Measurements from ENCODE around the gene SST. TPM values are rescaled to one million over a fixed set of nuclear protein-coding genes. Genes with fewer than 3 reads are reported as not detected.

SST gene
- polyA plus RNA-seq, 1 experiment = 0.15 TPM

DNA sequence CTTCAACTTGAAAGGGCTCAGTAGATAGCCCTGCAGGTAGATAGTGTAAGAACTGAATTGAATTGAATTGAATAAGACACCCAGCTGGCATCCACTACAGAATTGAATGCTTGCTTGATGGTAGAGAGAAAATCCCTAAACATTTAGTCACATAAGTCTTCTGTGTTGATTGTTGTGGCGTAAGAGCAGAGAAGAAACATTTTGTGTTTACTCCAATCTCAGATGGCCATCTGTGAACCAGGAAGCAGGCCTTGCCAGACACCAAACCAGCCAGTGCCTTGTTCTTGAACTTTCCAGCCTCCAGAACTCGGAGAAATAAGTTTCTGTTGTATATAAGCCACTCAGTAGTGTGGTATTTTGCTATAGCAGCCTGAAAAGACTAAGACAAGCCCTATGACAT is 43.6 kb downstream of the SST start:
- POLR2A ChIA-PET = no interaction called here
- CTCF ChIA-PET = interaction anchor here (0.7 to 5.5 kb wide), 3 partner anchors 11 to 307 kb away, joined by 3 to 22 read pairs (median 6); no protein-coding TSS in a partner anchor
- DNase-seq (ENCODE audit: low read depth) = no peak
- no peaks in the 10 kb centered on the region for H3K36me3 ChIP-seq (ENCODE audit: control insufficient read depth, insufficient read depth, low read length)
- H3K27me3 ChIP-seq (ENCODE audit: control insufficient read depth, insufficient read depth, low read length) = no peaks in the 10 kb centered on the region
- no peak overlapping the region for H3K4me3 ChIP-seq (ENCODE audit: low read depth, low read length)
- TF ChIP-seq, protein P1, sequence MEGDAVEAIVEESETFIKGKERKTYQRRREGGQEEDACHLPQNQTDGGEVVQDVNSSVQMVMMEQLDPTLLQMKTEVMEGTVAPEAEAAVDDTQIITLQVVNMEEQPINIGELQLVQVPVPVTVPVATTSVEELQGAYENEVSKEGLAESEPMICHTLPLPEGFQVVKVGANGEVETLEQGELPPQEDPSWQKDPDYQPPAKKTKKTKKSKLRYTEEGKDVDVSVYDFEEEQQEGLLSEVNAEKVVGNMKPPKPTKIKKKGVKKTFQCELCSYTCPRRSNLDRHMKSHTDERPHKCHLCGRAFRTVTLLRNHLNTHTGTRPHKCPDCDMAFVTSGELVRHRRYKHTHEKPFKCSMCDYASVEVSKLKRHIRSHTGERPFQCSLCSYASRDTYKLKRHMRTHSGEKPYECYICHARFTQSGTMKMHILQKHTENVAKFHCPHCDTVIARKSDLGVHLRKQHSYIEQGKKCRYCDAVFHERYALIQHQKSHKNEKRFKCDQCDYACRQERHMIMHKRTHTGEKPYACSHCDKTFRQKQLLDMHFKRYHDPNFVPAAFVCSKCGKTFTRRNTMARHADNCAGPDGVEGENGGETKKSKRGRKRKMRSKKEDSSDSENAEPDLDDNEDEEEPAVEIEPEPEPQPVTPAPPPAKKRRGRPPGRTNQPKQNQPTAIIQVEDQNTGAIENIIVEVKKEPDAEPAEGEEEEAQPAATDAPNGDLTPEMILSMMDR (IDR thresholded peaks at IDR 0.05; ENCODE audit: insufficient read depth, low read depth, low read length) = no peak

DNA sequence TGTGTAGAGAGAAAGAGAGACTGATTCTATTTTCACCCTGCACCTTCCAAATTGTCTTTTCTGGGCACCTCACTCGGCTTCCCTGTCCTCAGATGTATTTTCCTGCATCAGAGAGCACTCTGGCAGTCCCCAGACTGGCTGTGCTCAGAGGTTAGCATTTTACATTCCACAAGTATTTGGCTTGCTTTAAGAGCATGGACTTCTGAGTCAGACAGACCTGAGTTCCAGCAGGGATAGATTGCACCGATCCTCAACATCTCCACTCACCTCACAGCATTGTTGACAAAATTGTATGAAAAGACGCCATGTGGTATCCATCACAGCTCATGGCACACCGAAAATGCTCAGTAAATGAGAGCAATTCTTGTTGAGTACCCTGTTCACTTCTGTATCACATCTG is 45.6 kb downstream of the SST start:
- CTCF ChIA-PET = interaction anchor here (0.9 to 3.8 kb wide), 3 partner anchors 10 to 306 kb away, joined by 3 to 21 read pairs (median 3); no protein-coding TSS in a partner anchor

GRCh38 chr3:187623285-187623814 is 46.8 kb downstream of the SST start:
- CTCF ChIA-PET = interaction anchor here (0.6 to 3.8 kb wide), 5 partner anchors 18 to 403 kb away, joined by 3 to 21 read pairs (median 4); no protein-coding TSS in a partner anchor
- no peak for DNase-seq (ENCODE audit: low read depth)
- POLR2A ChIA-PET = no interaction called here
- no peak overlapping the region for H3K4me3 ChIP-seq (ENCODE audit: low read depth, low read length)
- TF ChIP-seq, protein P1 (IDR thresholded peaks at IDR 0.05; ENCODE audit: insufficient read depth, low read depth, low read length) = no peak
- H3K36me3 ChIP-seq (ENCODE audit: control insufficient read depth, insufficient read depth, low read length) = no peaks in the 10 kb centered on the region
- H3K27me3 ChIP-seq (ENCODE audit: control insufficient read depth, insufficient read depth, low read length) = no peaks in the 10 kb centered on the region

More for the DNA sequence above, 45.6 kb downstream of the SST start:
- POLR2A ChIA-PET = no interaction called here
- no peak overlapping the region for H3K4me3 ChIP-seq (ENCODE audit: low read depth, low read length)
- DNase-seq (ENCODE audit: low read depth) = no peak
- TF ChIP-seq, protein P1 (IDR thresholded peaks at IDR 0.05; ENCODE audit: insufficient read depth, low read depth, low read length) = no peak
- H3K36me3 ChIP-seq (ENCODE audit: control insufficient read depth, insufficient read depth, low read length) = no peaks in the 10 kb centered on the region
- H3K27me3 ChIP-seq (ENCODE audit: control insufficient read depth, insufficient read depth, low read length) = no peaks in the 10 kb centered on the region

GRCh38 chr3:187621881-187622280 is 48.3 kb downstream of the SST start:
- Histone ChIP-seq H3K27me3 (ENCODE audit: control insufficient read depth, insufficient read depth, low read length) (no peaks in the 10 kb centered on the region), H3K36me3 (ENCODE audit: control insufficient read depth, insufficient read depth, low read length) (no peaks in the 10 kb centered on the region), H3K4me3 (ENCODE audit: low read depth, low read length) (no peak overlapping the region)
- TF ChIP-seq, protein P1 (IDR thresholded peaks at IDR 0.05; ENCODE audit: insufficient read depth, low read depth, low read length) = no peak
- ChIA-PET CTCF (interaction anchor here (3.6 to 3.8 kb wide), 2 partner anchors 57 to 303 kb away, joined by 18 to 21 read pairs; no protein-coding TSS in a partner anchor), POLR2A (no interaction called here)
- DNase-seq (ENCODE audit: low read depth) = no peak

GRCh38 chr3:187619461-187619860 is 50.7 kb downstream of the SST start:
- no peak for DNase-seq (ENCODE audit: low read depth)
- CTCF ChIA-PET = interaction anchor here (1.8 to 2.2 kb wide), 3 partner anchors 8 to 300 kb away, joined by 4 to 10 read pairs (median 7); no protein-coding TSS in a partner anchor
- TF ChIP-seq, protein P1 (IDR thresholded peaks at IDR 0.05; ENCODE audit: insufficient read depth, low read depth, low read length) = no peak
- POLR2A ChIA-PET = no interaction called here
- no peaks in the 10 kb centered on the region for H3K36me3 ChIP-seq (ENCODE audit: control insufficient read depth, insufficient read depth, low read length)
- no peaks in the 10 kb centered on the region for H3K27me3 ChIP-seq (ENCODE audit: control insufficient read depth, insufficient read depth, low read length)
- no peak overlapping the region for H3K4me3 ChIP-seq (ENCODE audit: low read depth, low read length)

Other genes starting within 250 kb of the SST start
- gene RTP2, start 32.2 kb upstream of the SST start, polyA plus RNA-seq (2011; rRNA removed) = not detected in 2 replicates
- gene BCL6, start 75.1 kb upstream of the SST start, polyA plus RNA-seq (2011; rRNA removed) = 14.1 and 17.4 TPM in 2 replicates